Effector memory CD8-positive, alpha-beta T cell (primary cell): ENCODE measurements around the gene ARID1B.
A peak's percentile ranks its signal among the peaks of the same experiment; 100 is the strongest.

Source experiments
- ATAC-seq: fragments of 150-1000 bp; cut with Tn5 transposase; replicated peaks from 2 replicates; pipeline ENCODE4 v1.10.0; 2021; ENCODE audit warnings: mild to moderate bottlenecking, moderate library complexity
- DNase-seq, 3 experiments: peaks; one replicate each; pipeline ENCODE4 v3.0.0; 2021
- H3K27ac Mint-ChIP-seq, 2 donors: one replicate each; pipeline ENCODE4 v1.8.0; 2022; ENCODE audit warnings: mild to moderate bottlenecking in 2 of 2, mixed read lengths in 2 of 2, moderate library complexity in 2 of 2
- H3K27me3 Mint-ChIP-seq, 2 donors: one replicate each; pipeline ENCODE4 v1.8.0; 2022; ENCODE audit warnings: mixed read lengths in 2 of 2
- H3K36me3 Mint-ChIP-seq: one replicate; pipeline ENCODE4 v1.8.0; 2022; ENCODE audit warnings: mild to moderate bottlenecking, moderate library complexity, mixed read lengths; ENCODE audit not compliant: insufficient read depth
- H3K4me1 Mint-ChIP-seq, 2 donors: one replicate each; pipeline ENCODE4 v1.8.0; 2022; ENCODE audit warnings: low read depth in 2 of 2, mixed read lengths in 2 of 2
- H3K4me3 Mint-ChIP-seq, 2 donors: one replicate each; pipeline ENCODE4 v1.8.0; 2022; ENCODE audit warnings: mild to moderate bottlenecking in 2 of 2, mixed read lengths in 2 of 2, moderate library complexity in 2 of 2
- H3K9me3 Mint-ChIP-seq, 2 donors: one replicate each; pipeline ENCODE4 v1.8.0; 2022; ENCODE audit warnings: mixed read lengths in 2 of 2

Gene ARID1B

GRCh38 chr6:157021993-157022740 lies 245.0 kb downstream of the ARID1B start:
- Mint-ChIP-seq H3K36me3 (peaks cover 20% of the 10 kb centered on the region), H3K27ac (peak overlapping the region; percentile 97 to 99), H3K9me3 (no peaks in the 10 kb centered on the region), H3K4me1 (peaks cover 25 to 42% of the 10 kb centered on the region in 2 donors), H3K4me3 (peak overlapping the region; percentile 87 to 89), H3K27me3 (no peaks in the 10 kb centered on the region)
- ATAC-seq: peak; percentile 64
- peak in 2 of 3 experiments; percentile 63 to 70 for DNase-seq

GRCh38 chr6:157023958-157024357 lies 246.8 kb downstream of the ARID1B start:
- Mint-ChIP-seq H3K4me1 (peaks cover 14 to 30% of the 10 kb centered on the region in 2 donors), H3K9me3 (no peaks in the 10 kb centered on the region), H3K27me3 (no peaks in the 10 kb centered on the region), H3K27ac (no peak overlapping the region), H3K36me3 (peaks cover 20% of the 10 kb centered on the region), H3K4me3 (no peak overlapping the region)
- no peak for DNase-seq
- no peak for ATAC-seq

- Mint-ChIP-seq H3K27ac (no peak overlapping the region), H3K36me3 (peaks cover 20% of the 10 kb centered on the region), H3K4me3 (no peak overlapping the region), H3K4me1 (peaks cover 14 to 28% of the 10 kb centered on the region in 2 donors), H3K9me3 (no peaks in the 10 kb centered on the region), H3K27me3 (no peaks in the 10 kb centered on the region)
- ATAC-seq (no peak), DNase-seq (no peak)
Observed at GRCh38 chr6:157024745-157025144, 247.6 kb downstream of the ARID1B start.

- no peaks in the 10 kb centered on the region for H3K27me3 Mint-ChIP-seq
- peaks cover 18% of the 10 kb centered on the region for H3K36me3 Mint-ChIP-seq
- no peaks in the 10 kb centered on the region for H3K9me3 Mint-ChIP-seq
- peaks cover 17 to 26% of the 10 kb centered on the region in 2 donors for H3K4me1 Mint-ChIP-seq
- ATAC-seq (no peak), DNase-seq (no peak)
- H3K27ac Mint-ChIP-seq: no peak overlapping the region
- no peak overlapping the region for H3K4me3 Mint-ChIP-seq
Observed at GRCh38 chr6:157025437-157025836, 248.3 kb downstream of the ARID1B start.

- no peak for DNase-seq
- no peaks in the 10 kb centered on the region for H3K9me3 Mint-ChIP-seq
- H3K27ac Mint-ChIP-seq: peak overlapping the region in 1 of 2 donors; percentile 36
- no peak for ATAC-seq
- peaks cover 3% of the 10 kb centered on the region for H3K36me3 Mint-ChIP-seq
- H3K4me1 Mint-ChIP-seq: peaks cover 22 to 32% of the 10 kb centered on the region in 2 donors
- H3K4me3 Mint-ChIP-seq: no peak overlapping the region
- no peaks in the 10 kb centered on the region for H3K27me3 Mint-ChIP-seq
Observed at GRCh38 chr6:157029980-157030690, 253.0 kb downstream of the ARID1B start.

GRCh38 chr6:157030755-157031154 lies 253.6 kb downstream of the ARID1B start:
- no peaks in the 10 kb centered on the region for H3K27me3 Mint-ChIP-seq
- no peak for DNase-seq
- no peak overlapping the region for H3K4me3 Mint-ChIP-seq
- H3K36me3 Mint-ChIP-seq: peaks cover 3% of the 10 kb centered on the region
- no peak overlapping the region for H3K27ac Mint-ChIP-seq
- H3K4me1 Mint-ChIP-seq: peaks cover 20 to 26% of the 10 kb centered on the region in 2 donors
- no peak for ATAC-seq
- no peaks in the 10 kb centered on the region for H3K9me3 Mint-ChIP-seq

GRCh38 chr6:157032923-157033322 lies 255.7 kb downstream of the ARID1B start:
- no peak for ATAC-seq
- Mint-ChIP-seq H3K9me3 (no peaks in the 10 kb centered on the region), H3K27ac (peak overlapping the region; percentile 53 to 96)

GRCh38 chr6:157033428-157034140 lies 256.4 kb downstream of the ARID1B start:
- DNase-seq: no peak

More at GRCh38 chr6:157032923-157033322, 255.7 kb downstream of the ARID1B start:
- Mint-ChIP-seq H3K36me3 (peaks cover 3% of the 10 kb centered on the region), H3K4me1 (peaks cover 20 to 26% of the 10 kb centered on the region in 2 donors), H3K4me3 (peak overlapping the region; percentile 73 to 84), H3K27me3 (no peaks in the 10 kb centered on the region)
- DNase-seq: no peak

GRCh38 chr6:157034436-157035230 lies 257.5 kb downstream of the ARID1B start:
- DNase-seq (no peak), ATAC-seq (peak; percentile 82)
- Mint-ChIP-seq H3K4me3 (peak overlapping the region; percentile 73 to 84), H3K27ac (peak overlapping the region; percentile 53 to 96), H3K4me1 (peaks cover 16 to 22% of the 10 kb centered on the region in 2 donors), H3K9me3 (no peaks in the 10 kb centered on the region), H3K27me3 (no peaks in the 10 kb centered on the region), H3K36me3 (peaks cover 3% of the 10 kb centered on the region)

More at GRCh38 chr6:157033428-157034140, 256.4 kb downstream of the ARID1B start:
- H3K4me1 Mint-ChIP-seq: peaks cover 20 to 26% of the 10 kb centered on the region in 2 donors
- H3K9me3 Mint-ChIP-seq: no peaks in the 10 kb centered on the region
- peaks cover 3% of the 10 kb centered on the region for H3K36me3 Mint-ChIP-seq
- peak overlapping the region; percentile 53 to 96 for H3K27ac Mint-ChIP-seq
- H3K4me3 Mint-ChIP-seq: peak overlapping the region; percentile 73 to 84
- peak; percentile 49 for ATAC-seq
- no peaks in the 10 kb centered on the region for H3K27me3 Mint-ChIP-seq

GRCh38 chr6:157035546-157035945 lies 258.4 kb downstream of the ARID1B start:
- no peak for DNase-seq
- ATAC-seq: no peak
- Mint-ChIP-seq H3K36me3 (peaks cover 3% of the 10 kb centered on the region), H3K27me3 (no peaks in the 10 kb centered on the region), H3K4me1 (peaks cover 9 to 15% of the 10 kb centered on the region in 2 donors), H3K27ac (no peak overlapping the region), H3K4me3 (no peak overlapping the region), H3K9me3 (no peaks in the 10 kb centered on the region)

- no peak overlapping the region for H3K4me3 Mint-ChIP-seq
- no peaks in the 10 kb centered on the region for H3K27me3 Mint-ChIP-seq
- no peak for DNase-seq
- no peak overlapping the region for H3K27ac Mint-ChIP-seq
- H3K4me1 Mint-ChIP-seq: peaks cover 7 to 15% of the 10 kb centered on the region in 2 donors
- no peaks in the 10 kb centered on the region for H3K36me3 Mint-ChIP-seq
- no peaks in the 10 kb centered on the region for H3K9me3 Mint-ChIP-seq
- ATAC-seq: no peak
Observed at GRCh38 chr6:157036245-157036711, 259.1 kb downstream of the ARID1B start.

- ATAC-seq: no peak
- DNase-seq: no peak
- Mint-ChIP-seq H3K9me3 (no peaks in the 10 kb centered on the region), H3K4me3 (no peak overlapping the region), H3K36me3 (no peaks in the 10 kb centered on the region), H3K27ac (no peak overlapping the region), H3K27me3 (no peaks in the 10 kb centered on the region), H3K4me1 (peaks cover 11 to 21% of the 10 kb centered on the region in 2 donors)
Observed at GRCh38 chr6:157037165-157037564, 260.0 kb downstream of the ARID1B start.
